Measurements from ENCODE around the gene PTPRM.

GRCh38 chr18:8212896-8213780 lies 646.0 kb downstream of the PTPRM start:
- TF ChIP-seq EZH2 (IDR thresholded peaks at IDR 0.05; ENCODE audit: borderline replicate concordance, low read depth, low read length, poor library complexity, severe bottlenecking) (no peak), CTCF (conservative IDR thresholded peaks at IDR 0.05; ENCODE audit: low read depth, low read length) (no peak)
